ENCODE data around the gene VSTM2B. TPM values are rescaled to one million over a fixed set of nuclear protein-coding genes. Genes with fewer than 3 reads are reported as not detected.
"Not testable (repeated sequence)": the region's sequence is repeated elsewhere in the genome, so short reads cannot be mapped to it uniquely, and the experiment has no call there.

VSTM2B gene
- total RNA-seq, 4 donors from 2014 or later: not detected

- TF ChIP-seq, protein P1, sequence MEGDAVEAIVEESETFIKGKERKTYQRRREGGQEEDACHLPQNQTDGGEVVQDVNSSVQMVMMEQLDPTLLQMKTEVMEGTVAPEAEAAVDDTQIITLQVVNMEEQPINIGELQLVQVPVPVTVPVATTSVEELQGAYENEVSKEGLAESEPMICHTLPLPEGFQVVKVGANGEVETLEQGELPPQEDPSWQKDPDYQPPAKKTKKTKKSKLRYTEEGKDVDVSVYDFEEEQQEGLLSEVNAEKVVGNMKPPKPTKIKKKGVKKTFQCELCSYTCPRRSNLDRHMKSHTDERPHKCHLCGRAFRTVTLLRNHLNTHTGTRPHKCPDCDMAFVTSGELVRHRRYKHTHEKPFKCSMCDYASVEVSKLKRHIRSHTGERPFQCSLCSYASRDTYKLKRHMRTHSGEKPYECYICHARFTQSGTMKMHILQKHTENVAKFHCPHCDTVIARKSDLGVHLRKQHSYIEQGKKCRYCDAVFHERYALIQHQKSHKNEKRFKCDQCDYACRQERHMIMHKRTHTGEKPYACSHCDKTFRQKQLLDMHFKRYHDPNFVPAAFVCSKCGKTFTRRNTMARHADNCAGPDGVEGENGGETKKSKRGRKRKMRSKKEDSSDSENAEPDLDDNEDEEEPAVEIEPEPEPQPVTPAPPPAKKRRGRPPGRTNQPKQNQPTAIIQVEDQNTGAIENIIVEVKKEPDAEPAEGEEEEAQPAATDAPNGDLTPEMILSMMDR (IDR thresholded peaks at IDR 0.05): no peak
- ATAC-seq (ENCODE audit: low FRiP score): no peak
- no peak for DNase-seq (ENCODE audit: low spot score)
Measured at GRCh38 chr19:29549105-29550070, 23.6 kb downstream of the VSTM2B start.

- TF ChIP-seq, protein P1 (IDR thresholded peaks at IDR 0.05): no peak
- DNase-seq (ENCODE audit: low spot score) (no peak), ATAC-seq (ENCODE audit: low FRiP score) (no peak)
Measured at GRCh38 chr19:29550896-29551295, 25.1 kb downstream of the VSTM2B start.

DNA sequence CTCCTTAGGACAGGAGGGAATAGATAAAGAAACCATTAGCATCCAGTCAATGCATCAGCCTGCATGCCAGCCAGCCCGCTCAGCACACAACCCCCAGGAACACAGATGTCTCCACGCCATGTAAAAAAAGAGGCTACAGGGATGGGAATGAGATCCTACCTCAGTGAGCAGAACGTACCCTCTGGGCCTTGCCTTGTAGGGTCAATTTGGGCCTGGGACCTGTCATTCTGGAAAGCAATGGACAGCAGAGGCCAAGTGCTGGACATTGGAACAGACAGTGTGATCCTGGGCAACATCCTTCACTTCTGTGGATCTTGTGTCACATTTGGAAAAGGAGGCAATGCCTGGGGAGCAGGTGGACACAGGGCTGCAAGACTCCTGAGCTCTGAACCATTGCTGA lies 26.0 kb downstream of the VSTM2B start:
- TF ChIP-seq, protein P1 (IDR thresholded peaks at IDR 0.05): no peak
- no peak for ATAC-seq (ENCODE audit: low FRiP score)
- no peak for DNase-seq (ENCODE audit: low spot score)

GRCh38 chr19:29552454-29553280 lies 26.9 kb downstream of the VSTM2B start:
- ATAC-seq (ENCODE audit: low FRiP score) (no peak), DNase-seq (ENCODE audit: low spot score) (no peak)
- TF ChIP-seq, protein P1 (IDR thresholded peaks at IDR 0.05): no peak

GRCh38 chr19:29554149-29554548 lies 28.4 kb downstream of the VSTM2B start:
- ATAC-seq (ENCODE audit: low FRiP score) (no peak), DNase-seq (ENCODE audit: low spot score) (no peak)
- TF ChIP-seq, protein P1 (IDR thresholded peaks at IDR 0.05): no peak

GRCh38 chr19:29559110-29559509 lies 33.3 kb downstream of the VSTM2B start:
- ATAC-seq (ENCODE audit: low FRiP score): not testable (repeated sequence)

DNA sequence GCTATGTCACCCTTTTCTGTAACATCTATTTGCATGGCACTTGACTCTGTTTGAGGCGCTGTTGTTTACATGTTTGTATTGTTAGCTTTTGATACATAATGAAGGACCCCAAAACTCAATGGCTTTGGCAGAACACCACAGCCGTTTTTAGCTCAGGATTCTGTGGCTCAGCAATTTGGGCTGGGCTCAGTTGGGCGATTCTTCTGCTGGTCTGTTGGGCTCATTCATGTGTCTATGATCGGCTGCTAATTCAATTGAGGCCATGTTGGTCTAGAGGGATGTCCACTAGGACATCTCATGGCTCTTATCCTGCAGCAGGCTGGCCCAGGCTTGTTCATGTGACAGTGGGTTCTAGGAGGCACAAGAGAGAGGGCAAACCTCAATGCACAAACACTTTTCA lies 33.9 kb downstream of the VSTM2B start:
- TF ChIP-seq, protein P1 (IDR thresholded peaks at IDR 0.05): no peak
- no peak for ATAC-seq (ENCODE audit: low FRiP score)
- DNase-seq (ENCODE audit: low spot score): no peak

More at GRCh38 chr19:29559110-29559509, 33.3 kb downstream of the VSTM2B start:
- DNase-seq (ENCODE audit: low spot score): not testable (repeated sequence)

Measured in omental fat pad (tissue), 4 donors.